Osteocyte (in vitro differentiated cells): ENCODE results near the gene CATSPERE. TPM values are rescaled to one million over a fixed set of nuclear protein-coding genes. Genes with fewer than 3 reads are reported as not detected.

ENCODE experiments used
- DNase-seq: peaks from one replicate; pipeline ENCODE4 v3.0.0; 2021; ENCODE audit warnings: mixed read lengths; ENCODE audit not compliant: unreplicated experiment; ENCODE audit errors: extremely low spot score
- H3K27ac Mint-ChIP-seq: one replicate; pipeline ENCODE4 v1.8.0; 2021; ENCODE audit warnings: mild to moderate bottlenecking, mixed read lengths; ENCODE audit not compliant: unreplicated experiment
- H3K27me3 Mint-ChIP-seq: one replicate; pipeline ENCODE4 v1.8.0; 2021; ENCODE audit warnings: mixed read lengths; ENCODE audit not compliant: unreplicated experiment
- H3K36me3 Mint-ChIP-seq: one replicate; pipeline ENCODE4 v1.8.0; 2021; ENCODE audit warnings: mixed read lengths; ENCODE audit not compliant: unreplicated experiment
- H3K4me1 Mint-ChIP-seq: one replicate; pipeline ENCODE4 v1.8.0; 2021; ENCODE audit warnings: mixed read lengths; ENCODE audit not compliant: unreplicated experiment
- H3K4me3 Mint-ChIP-seq: one replicate; pipeline ENCODE4 v1.8.0; 2021; ENCODE audit warnings: mild to moderate bottlenecking, moderate library complexity, mixed read lengths; ENCODE audit not compliant: unreplicated experiment
- H3K9me3 Mint-ChIP-seq: one replicate; pipeline ENCODE4 v1.8.0; 2021; ENCODE audit warnings: mixed read lengths; ENCODE audit not compliant: unreplicated experiment
- total RNA-seq: library from RNA; stranded (reverse); gene quantifications from 2 replicates; pipeline ENCODE4 v1.2.1, GENCODE V29; 2021
- TF ChIP-seq, protein P1 (sequence below): fragments of 200-600 bp; sonication (generic); IDR thresholded peaks from 2 replicates; pipeline ENCODE4 v1.5.0; 2021; ENCODE audit warnings: antibody characterized with exemption, mild to moderate bottlenecking, moderate library complexity

CATSPERE gene
- total RNA-seq, 1 donor from 2014 or later: 1.2 TPM

- Mint-ChIP-seq H3K36me3 (peaks cover 3% of the 10 kb centered on the region), H3K4me1 (no peaks in the 10 kb centered on the region), H3K4me3 (no peak overlapping the region), H3K27ac (no peak overlapping the region), H3K27me3 (peaks cover 15% of the 10 kb centered on the region), H3K9me3 (peaks cover 12% of the 10 kb centered on the region)
- TF ChIP-seq, protein P1, sequence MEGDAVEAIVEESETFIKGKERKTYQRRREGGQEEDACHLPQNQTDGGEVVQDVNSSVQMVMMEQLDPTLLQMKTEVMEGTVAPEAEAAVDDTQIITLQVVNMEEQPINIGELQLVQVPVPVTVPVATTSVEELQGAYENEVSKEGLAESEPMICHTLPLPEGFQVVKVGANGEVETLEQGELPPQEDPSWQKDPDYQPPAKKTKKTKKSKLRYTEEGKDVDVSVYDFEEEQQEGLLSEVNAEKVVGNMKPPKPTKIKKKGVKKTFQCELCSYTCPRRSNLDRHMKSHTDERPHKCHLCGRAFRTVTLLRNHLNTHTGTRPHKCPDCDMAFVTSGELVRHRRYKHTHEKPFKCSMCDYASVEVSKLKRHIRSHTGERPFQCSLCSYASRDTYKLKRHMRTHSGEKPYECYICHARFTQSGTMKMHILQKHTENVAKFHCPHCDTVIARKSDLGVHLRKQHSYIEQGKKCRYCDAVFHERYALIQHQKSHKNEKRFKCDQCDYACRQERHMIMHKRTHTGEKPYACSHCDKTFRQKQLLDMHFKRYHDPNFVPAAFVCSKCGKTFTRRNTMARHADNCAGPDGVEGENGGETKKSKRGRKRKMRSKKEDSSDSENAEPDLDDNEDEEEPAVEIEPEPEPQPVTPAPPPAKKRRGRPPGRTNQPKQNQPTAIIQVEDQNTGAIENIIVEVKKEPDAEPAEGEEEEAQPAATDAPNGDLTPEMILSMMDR: no peak
- DNase-seq: no peak
These were observed 167.7 kb downstream of the CATSPERE start for GRCh38 chr1:244628789-244629188.

GRCh38 chr1:244633140-244633539 is 172.1 kb downstream of the CATSPERE start:
- peaks cover 3% of the 10 kb centered on the region for H3K36me3 Mint-ChIP-seq
- TF ChIP-seq, protein P1: no peak

GRCh38 chr1:244634546-244634945 is 173.5 kb downstream of the CATSPERE start:
- peaks cover 9% of the 10 kb centered on the region for H3K27me3 Mint-ChIP-seq
- peaks cover 12% of the 10 kb centered on the region for H3K9me3 Mint-ChIP-seq
- DNase-seq: no peak
- H3K4me1 Mint-ChIP-seq: no peaks in the 10 kb centered on the region
- TF ChIP-seq, protein P1: no peak
- no peak overlapping the region for H3K4me3 Mint-ChIP-seq
- no peak overlapping the region for H3K27ac Mint-ChIP-seq
- H3K36me3 Mint-ChIP-seq: peaks cover 3% of the 10 kb centered on the region

More at GRCh38 chr1:244633140-244633539, 172.1 kb downstream of the CATSPERE start:
- no peak for DNase-seq
- Mint-ChIP-seq H3K27me3 (peaks cover 15% of the 10 kb centered on the region), H3K9me3 (peaks cover 12% of the 10 kb centered on the region), H3K27ac (no peak overlapping the region), H3K4me1 (no peaks in the 10 kb centered on the region), H3K4me3 (no peak overlapping the region)

GRCh38 chr1:244636488-244637259 is 175.6 kb downstream of the CATSPERE start:
- DNase-seq: no peak
- Mint-ChIP-seq H3K9me3 (peaks cover 7% of the 10 kb centered on the region), H3K27ac (no peak overlapping the region), H3K4me3 (no peak overlapping the region), H3K36me3 (no peaks in the 10 kb centered on the region), H3K27me3 (peaks cover 8% of the 10 kb centered on the region), H3K4me1 (no peaks in the 10 kb centered on the region)
- TF ChIP-seq, protein P1: no peak

DNA sequence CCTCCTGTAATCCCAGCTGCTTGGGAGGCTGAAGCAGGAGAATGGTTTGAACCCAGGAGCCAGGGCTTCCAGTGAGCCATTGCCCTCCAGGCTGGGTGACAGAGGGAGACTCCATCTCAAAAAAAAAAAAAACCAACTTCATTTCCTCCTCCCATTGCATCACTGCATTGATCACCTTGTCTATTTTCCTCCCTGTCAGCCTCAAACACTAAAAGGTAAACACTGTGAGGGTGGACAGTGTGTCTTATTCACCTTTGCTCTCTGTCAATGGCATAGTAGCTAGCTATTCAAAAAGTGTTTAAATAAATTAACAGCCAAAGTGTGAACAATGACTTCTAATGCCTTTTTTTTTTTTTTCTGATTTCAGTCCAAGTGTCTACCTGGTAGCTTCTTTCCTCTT is 178.5 kb downstream of the CATSPERE start:
- Mint-ChIP-seq H3K27ac (no peak overlapping the region), H3K27me3 (peaks cover 22% of the 10 kb centered on the region), H3K9me3 (peaks cover 5% of the 10 kb centered on the region), H3K4me3 (no peak overlapping the region), H3K36me3 (no peaks in the 10 kb centered on the region), H3K4me1 (no peaks in the 10 kb centered on the region)
- TF ChIP-seq, protein P1: no peak
- no peak for DNase-seq
